ENCODE results near the gene EGFL7. TPM values are rescaled to one million over a fixed set of nuclear protein-coding genes. Genes with fewer than 3 reads are reported as not detected.

EGFL7 gene
- total RNA-seq, 1 experiment from 2014 or later: 53.1 TPM

GRCh38 chr9:136697146-136697820 lies 34.6 kb downstream of the EGFL7 start:
- no TSS peak for BruUV-seq (replicated peaks)
- Histone ChIP-seq H3K79me2 (ENCODE audit: low read depth) (no peaks in the 10 kb centered on the region), H4K20me1 (ENCODE audit: insufficient read depth) (no peaks in the 10 kb centered on the region), H3F3A (ENCODE audit: insufficient read depth, low read depth) (peaks cover 42% of the 10 kb centered on the region), H3K4me1 (replicated peaks; ENCODE audit: insufficient read depth) (peaks cover 42% of the 10 kb centered on the region), H3K27ac (no peak overlapping the region), H3K4me3 (no peak overlapping the region), H3K9me2 (ENCODE audit: insufficient read depth) (no peaks in the 10 kb centered on the region), H3K36me3 (ENCODE audit: low read depth) (no peaks in the 10 kb centered on the region), H2AFZ (no peak overlapping the region), H3K27me3 (ENCODE audit: insufficient read depth, low read depth) (no peaks in the 10 kb centered on the region), H3K4me2 (no peak overlapping the region), H3K9me3 (ENCODE audit: insufficient read depth, low read depth) (no peaks in the 10 kb centered on the region)
- TF ChIP-seq, protein P1, sequence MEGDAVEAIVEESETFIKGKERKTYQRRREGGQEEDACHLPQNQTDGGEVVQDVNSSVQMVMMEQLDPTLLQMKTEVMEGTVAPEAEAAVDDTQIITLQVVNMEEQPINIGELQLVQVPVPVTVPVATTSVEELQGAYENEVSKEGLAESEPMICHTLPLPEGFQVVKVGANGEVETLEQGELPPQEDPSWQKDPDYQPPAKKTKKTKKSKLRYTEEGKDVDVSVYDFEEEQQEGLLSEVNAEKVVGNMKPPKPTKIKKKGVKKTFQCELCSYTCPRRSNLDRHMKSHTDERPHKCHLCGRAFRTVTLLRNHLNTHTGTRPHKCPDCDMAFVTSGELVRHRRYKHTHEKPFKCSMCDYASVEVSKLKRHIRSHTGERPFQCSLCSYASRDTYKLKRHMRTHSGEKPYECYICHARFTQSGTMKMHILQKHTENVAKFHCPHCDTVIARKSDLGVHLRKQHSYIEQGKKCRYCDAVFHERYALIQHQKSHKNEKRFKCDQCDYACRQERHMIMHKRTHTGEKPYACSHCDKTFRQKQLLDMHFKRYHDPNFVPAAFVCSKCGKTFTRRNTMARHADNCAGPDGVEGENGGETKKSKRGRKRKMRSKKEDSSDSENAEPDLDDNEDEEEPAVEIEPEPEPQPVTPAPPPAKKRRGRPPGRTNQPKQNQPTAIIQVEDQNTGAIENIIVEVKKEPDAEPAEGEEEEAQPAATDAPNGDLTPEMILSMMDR (conservative IDR thresholded peaks at IDR 0.05): no peak
- no peak for TF ChIP-seq EZH2 (IDR thresholded peaks at IDR 0.05; ENCODE audit: low read depth)
- ChIA-PET POLR2A (ENCODE audit: unreplicated experiment) (no interaction called here), CTCF (interaction anchor here (0.8 kb wide), 1 partner anchor 35 kb away, joined by 8 read pairs; no protein-coding TSS in a partner anchor)
- DNase-seq: no peak
- intact Hi-C loops (cut with micrococcal nuclease; ENCODE audit: unreplicated experiment): no loop called here

- no peaks in the 10 kb centered on the region for H3K27me3 ChIP-seq (ENCODE audit: insufficient read depth, low read depth)
- H3K4me2 ChIP-seq: no peak overlapping the region
- no peak for TF ChIP-seq EZH2 (IDR thresholded peaks at IDR 0.05; ENCODE audit: low read depth)
- TF ChIP-seq, protein P1 (conservative IDR thresholded peaks at IDR 0.05): no peak
- no peak overlapping the region for H3K27ac ChIP-seq
- H3K79me2 ChIP-seq (ENCODE audit: low read depth): no peaks in the 10 kb centered on the region
- POLR2A ChIA-PET (ENCODE audit: unreplicated experiment): no interaction called here
- H3K9me3 ChIP-seq (ENCODE audit: insufficient read depth, low read depth): no peaks in the 10 kb centered on the region
- no peaks in the 10 kb centered on the region for H3K36me3 ChIP-seq (ENCODE audit: low read depth)
- H3K4me3 ChIP-seq: no peak overlapping the region
- no peak for DNase-seq
- H4K20me1 ChIP-seq (ENCODE audit: insufficient read depth): no peaks in the 10 kb centered on the region
- intact Hi-C loops (cut with micrococcal nuclease; ENCODE audit: unreplicated experiment): no loop called here
- H3K9me2 ChIP-seq (ENCODE audit: insufficient read depth): no peaks in the 10 kb centered on the region
- CTCF ChIA-PET: interaction anchor here (0.8 kb wide), 1 partner anchor 34 kb away, joined by 8 read pairs; no protein-coding TSS in a partner anchor
- BruUV-seq (replicated peaks): no TSS peak
- peaks cover 40% of the 10 kb centered on the region for H3F3A ChIP-seq (ENCODE audit: insufficient read depth, low read depth)
- peaks cover 35% of the 10 kb centered on the region for H3K4me1 ChIP-seq (replicated peaks; ENCODE audit: insufficient read depth)
- H2AFZ ChIP-seq: no peak overlapping the region
Observed at GRCh38 chr9:136697821-136698526, 35.3 kb downstream of the EGFL7 start.

DNA sequence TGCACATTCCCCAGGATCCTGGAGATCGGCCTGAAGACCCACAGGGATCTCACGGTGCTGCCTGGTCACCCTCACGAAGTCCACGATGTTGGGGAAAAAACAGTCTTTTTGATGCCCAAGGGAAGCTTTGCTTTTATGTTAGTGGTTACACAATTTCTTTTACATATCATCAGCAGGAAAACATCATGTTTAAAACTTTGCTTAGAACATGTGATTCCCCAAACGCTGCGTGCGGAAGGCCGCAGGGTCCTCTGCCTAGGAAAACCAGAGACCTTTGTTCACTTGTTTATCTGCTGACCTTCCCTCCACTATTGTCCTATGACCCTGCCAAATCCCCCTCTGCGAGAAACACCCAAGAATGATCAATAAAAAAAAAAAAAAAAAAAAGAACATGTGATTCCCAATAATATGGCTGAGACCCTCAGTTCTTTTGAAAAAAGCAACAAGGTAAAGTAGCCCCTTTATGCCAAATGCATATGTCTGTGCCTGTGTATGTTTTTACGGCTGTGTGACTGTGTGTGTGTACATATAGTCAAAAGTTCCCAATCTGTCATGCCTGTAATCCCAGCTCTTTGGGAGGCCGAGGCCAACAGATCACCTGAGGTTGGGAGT lies 36.0 kb downstream of the EGFL7 start:
- H3K4me2 ChIP-seq: no peak overlapping the region
- H3K9me2 ChIP-seq (ENCODE audit: insufficient read depth): no peaks in the 10 kb centered on the region
- no peak overlapping the region for H2AFZ ChIP-seq
- POLR2A ChIA-PET (ENCODE audit: unreplicated experiment): interaction anchor here (0.6 kb wide), 1 partner anchor 219 kb away, joined by 5 read pairs; no protein-coding TSS in a partner anchor
- CTCF ChIA-PET: no interaction called here
- no peaks in the 10 kb centered on the region for H3K9me3 ChIP-seq (ENCODE audit: insufficient read depth, low read depth)
- no peak for DNase-seq
- no peak overlapping the region for H3K27ac ChIP-seq
- no peak overlapping the region for H3K4me3 ChIP-seq
- no peaks in the 10 kb centered on the region for H4K20me1 ChIP-seq (ENCODE audit: insufficient read depth)
- H3K27me3 ChIP-seq (ENCODE audit: insufficient read depth, low read depth): no peaks in the 10 kb centered on the region
- intact Hi-C loops (cut with micrococcal nuclease; ENCODE audit: unreplicated experiment): no loop called here
- H3K79me2 ChIP-seq (ENCODE audit: low read depth): no peaks in the 10 kb centered on the region
- H3K4me1 ChIP-seq (replicated peaks; ENCODE audit: insufficient read depth): peaks cover 27% of the 10 kb centered on the region
- TF ChIP-seq, protein P1 (conservative IDR thresholded peaks at IDR 0.05): no peak
- TF ChIP-seq EZH2 (IDR thresholded peaks at IDR 0.05; ENCODE audit: low read depth): no peak
- H3K36me3 ChIP-seq (ENCODE audit: low read depth): no peaks in the 10 kb centered on the region
- H3F3A ChIP-seq (ENCODE audit: insufficient read depth, low read depth): peaks cover 34% of the 10 kb centered on the region
- no TSS peak for BruUV-seq (replicated peaks)
